Progenitor cell of endocrine pancreas (in vitro differentiated cells): ENCODE data around the gene LRRC26. TPM values are rescaled to one million over a fixed set of nuclear protein-coding genes. Genes with fewer than 3 reads are reported as not detected.

Experiments used
- DNase-seq: peaks from one replicate; pipeline ENCODE4 v3.0.0; 2021; ENCODE audit warnings: low spot score; ENCODE audit not compliant: unreplicated experiment
- H3K27ac Mint-ChIP-seq: 2 replicates; pipeline ENCODE4 v1.8.0; 2021; ENCODE audit warnings: mild to moderate bottlenecking, moderate library complexity, mixed read lengths
- H3K27me3 Mint-ChIP-seq: 2 replicates; pipeline ENCODE4 v1.8.0; 2021; ENCODE audit warnings: mixed read lengths
- H3K36me3 Mint-ChIP-seq: 2 replicates; pipeline ENCODE4 v1.8.0; 2022; ENCODE audit warnings: mixed read lengths; ENCODE audit not compliant: insufficient read depth
- H3K4me1 Mint-ChIP-seq: 2 replicates; pipeline ENCODE4 v1.8.0; 2021; ENCODE audit warnings: low read depth, mixed read lengths
- H3K4me3 Mint-ChIP-seq: 2 replicates; pipeline ENCODE4 v1.8.0; 2021; ENCODE audit warnings: low read depth, mild to moderate bottlenecking, moderate library complexity, mixed read lengths
- H3K9me3 Mint-ChIP-seq: 2 replicates; pipeline ENCODE4 v1.8.0; 2021; ENCODE audit warnings: low read depth, mixed read lengths
- total RNA-seq: library from RNA; stranded (reverse); gene quantifications from 2 replicates; pipeline ENCODE4 v1.2.1, GENCODE V29; 2021
- TF ChIP-seq, protein P1 (sequence below): fragments of 200-600 bp; sonication (generic); IDR thresholded peaks from one replicate; pipeline ENCODE4 v1.5.0; 2021; ENCODE audit warnings: antibody characterized with exemption, mild to moderate bottlenecking; ENCODE audit not compliant: unreplicated experiment

LRRC26 gene
- total RNA-seq, 1 donor from 2014 or later: 0.89 TPM

DNA sequence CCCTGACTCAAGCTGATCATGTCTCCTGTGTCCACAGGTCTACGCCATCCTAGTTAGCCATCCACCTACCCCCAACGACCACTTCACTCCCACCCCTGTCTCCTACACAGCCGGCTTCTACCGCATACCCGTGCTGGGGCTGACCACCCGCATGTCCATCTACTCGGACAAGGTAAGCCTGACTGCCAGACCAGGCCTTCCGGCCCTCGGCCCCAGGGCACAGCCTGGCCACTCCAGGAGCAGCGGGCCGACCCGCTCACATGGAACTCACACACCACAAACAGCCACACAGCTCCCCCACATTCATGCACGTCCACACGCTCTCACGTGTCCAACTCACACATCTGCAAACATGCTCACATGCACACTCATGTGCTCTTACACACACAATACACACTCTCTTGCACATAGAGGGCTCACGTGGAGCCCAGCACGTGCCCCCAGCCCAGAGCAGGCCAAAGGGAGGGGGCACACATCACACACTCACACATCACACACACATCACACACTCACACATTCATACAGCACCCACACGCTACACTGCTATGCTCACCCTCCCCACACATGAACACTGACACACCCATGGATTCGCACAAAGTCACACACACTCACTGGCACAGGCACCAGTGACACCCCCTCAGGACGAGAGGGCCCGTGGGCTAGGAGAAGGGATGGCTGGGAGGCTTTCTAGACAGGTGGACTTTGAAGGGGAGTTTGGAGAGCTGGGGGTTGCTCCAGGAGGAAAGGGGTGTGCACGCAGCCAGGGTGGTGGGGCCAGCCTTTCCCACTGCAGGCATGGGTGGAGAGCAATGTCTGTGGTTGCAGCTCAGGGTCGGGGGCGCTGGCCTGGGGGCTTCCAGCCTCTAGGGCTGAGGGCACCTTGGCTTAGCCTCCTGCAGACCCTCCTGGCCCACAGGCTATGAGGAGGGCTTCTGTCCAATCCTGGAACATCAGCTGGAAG lies 27.6 kb downstream of the LRRC26 start:
- DNase-seq: no peak
- Mint-ChIP-seq H3K9me3 (no peaks in the 10 kb centered on the region), H3K4me3 (no peak overlapping the region), H3K4me1 (no peaks in the 10 kb centered on the region), H3K27me3 (peaks cover 66% of the 10 kb centered on the region), H3K36me3 (no peaks in the 10 kb centered on the region), H3K27ac (no peak overlapping the region)
- TF ChIP-seq, protein P1, sequence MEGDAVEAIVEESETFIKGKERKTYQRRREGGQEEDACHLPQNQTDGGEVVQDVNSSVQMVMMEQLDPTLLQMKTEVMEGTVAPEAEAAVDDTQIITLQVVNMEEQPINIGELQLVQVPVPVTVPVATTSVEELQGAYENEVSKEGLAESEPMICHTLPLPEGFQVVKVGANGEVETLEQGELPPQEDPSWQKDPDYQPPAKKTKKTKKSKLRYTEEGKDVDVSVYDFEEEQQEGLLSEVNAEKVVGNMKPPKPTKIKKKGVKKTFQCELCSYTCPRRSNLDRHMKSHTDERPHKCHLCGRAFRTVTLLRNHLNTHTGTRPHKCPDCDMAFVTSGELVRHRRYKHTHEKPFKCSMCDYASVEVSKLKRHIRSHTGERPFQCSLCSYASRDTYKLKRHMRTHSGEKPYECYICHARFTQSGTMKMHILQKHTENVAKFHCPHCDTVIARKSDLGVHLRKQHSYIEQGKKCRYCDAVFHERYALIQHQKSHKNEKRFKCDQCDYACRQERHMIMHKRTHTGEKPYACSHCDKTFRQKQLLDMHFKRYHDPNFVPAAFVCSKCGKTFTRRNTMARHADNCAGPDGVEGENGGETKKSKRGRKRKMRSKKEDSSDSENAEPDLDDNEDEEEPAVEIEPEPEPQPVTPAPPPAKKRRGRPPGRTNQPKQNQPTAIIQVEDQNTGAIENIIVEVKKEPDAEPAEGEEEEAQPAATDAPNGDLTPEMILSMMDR: no peak

DNA sequence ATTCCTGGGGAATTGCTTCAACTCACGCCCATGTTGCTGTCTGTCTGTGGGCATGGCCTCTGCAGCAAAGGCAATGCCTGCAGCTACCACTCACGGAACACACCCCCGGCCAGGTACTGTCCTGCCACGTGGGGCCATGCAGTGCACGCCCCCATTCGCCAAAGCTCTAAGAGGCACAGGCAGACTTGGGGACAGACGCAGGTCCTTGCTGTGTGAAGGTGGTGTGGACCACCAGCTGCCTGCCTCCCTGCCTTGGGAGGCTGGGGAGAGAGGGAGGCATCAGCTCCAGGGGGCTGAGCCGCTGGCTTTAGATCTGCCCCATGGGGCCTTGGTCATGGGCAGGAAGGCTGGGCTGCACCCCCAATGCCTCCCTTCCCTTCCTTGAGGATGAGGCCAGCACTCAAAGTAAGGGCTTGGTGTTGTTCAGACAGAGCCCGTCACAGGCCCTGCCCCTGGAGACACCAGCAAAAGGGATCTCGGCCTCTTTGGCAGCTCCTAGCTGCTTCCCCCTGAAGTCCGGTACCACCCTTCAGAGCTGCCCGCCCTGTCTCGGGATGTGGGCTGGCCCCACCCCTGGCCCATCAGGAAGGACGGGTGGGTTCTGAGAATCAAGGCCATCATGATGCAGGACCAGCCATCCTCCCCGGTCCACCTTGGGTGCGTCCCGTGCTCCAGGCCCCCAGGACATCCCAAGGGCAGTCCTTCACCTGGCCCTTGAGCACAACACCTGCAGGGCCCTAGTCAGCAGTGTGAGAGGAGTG lies 28.6 kb downstream of the LRRC26 start:
- peaks cover 68% of the 10 kb centered on the region for H3K27me3 Mint-ChIP-seq
- DNase-seq: no peak
- TF ChIP-seq, protein P1: no peak
- no peak overlapping the region for H3K27ac Mint-ChIP-seq
- H3K36me3 Mint-ChIP-seq: no peaks in the 10 kb centered on the region
- no peaks in the 10 kb centered on the region for H3K9me3 Mint-ChIP-seq
- no peaks in the 10 kb centered on the region for H3K4me1 Mint-ChIP-seq
- H3K4me3 Mint-ChIP-seq: no peak overlapping the region

DNA sequence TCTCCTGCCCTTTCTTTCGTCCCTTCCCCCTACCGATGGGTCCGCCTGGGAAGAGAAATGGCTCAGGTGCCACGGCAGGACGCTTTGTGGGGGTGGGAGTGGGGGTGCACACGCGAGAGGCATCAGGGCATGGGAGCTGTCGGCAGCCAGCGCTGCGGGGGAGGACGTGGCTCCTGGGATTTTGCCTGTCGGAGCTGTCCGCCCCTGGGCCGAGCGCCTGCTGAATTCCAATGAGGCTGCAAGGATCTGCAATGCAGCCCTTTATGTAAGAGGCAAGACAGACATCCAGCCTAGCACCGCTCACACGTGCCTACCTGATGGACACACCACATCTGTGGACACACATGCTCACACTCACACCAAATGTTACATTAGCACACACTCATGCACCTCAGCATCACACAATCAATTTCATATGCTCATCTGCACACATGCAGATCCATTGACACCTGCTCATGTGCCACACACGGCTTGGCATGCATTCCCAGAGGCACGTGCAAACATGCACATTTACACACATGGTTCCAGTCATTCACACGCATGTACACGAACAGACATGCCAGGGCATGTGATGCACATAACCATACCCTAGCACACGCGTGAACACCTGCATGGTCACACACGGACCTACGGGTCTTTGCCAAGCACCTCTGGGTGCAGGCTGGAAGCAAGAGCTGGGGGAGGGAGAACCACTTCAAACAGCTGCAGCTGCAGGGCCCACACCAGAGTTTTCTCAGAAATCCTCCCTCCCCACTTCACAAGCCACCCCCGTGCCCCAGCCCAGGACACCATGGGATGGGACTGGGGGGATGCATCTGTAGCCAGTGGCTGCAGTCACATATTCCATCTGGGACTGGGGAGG lies 29.5 kb downstream of the LRRC26 start:
- TF ChIP-seq, protein P1: no peak
- no peak for DNase-seq
- Mint-ChIP-seq H3K27ac (no peak overlapping the region), H3K27me3 (peaks cover 75% of the 10 kb centered on the region), H3K4me3 (no peak overlapping the region), H3K36me3 (no peaks in the 10 kb centered on the region), H3K4me1 (no peaks in the 10 kb centered on the region), H3K9me3 (no peaks in the 10 kb centered on the region)

DNA sequence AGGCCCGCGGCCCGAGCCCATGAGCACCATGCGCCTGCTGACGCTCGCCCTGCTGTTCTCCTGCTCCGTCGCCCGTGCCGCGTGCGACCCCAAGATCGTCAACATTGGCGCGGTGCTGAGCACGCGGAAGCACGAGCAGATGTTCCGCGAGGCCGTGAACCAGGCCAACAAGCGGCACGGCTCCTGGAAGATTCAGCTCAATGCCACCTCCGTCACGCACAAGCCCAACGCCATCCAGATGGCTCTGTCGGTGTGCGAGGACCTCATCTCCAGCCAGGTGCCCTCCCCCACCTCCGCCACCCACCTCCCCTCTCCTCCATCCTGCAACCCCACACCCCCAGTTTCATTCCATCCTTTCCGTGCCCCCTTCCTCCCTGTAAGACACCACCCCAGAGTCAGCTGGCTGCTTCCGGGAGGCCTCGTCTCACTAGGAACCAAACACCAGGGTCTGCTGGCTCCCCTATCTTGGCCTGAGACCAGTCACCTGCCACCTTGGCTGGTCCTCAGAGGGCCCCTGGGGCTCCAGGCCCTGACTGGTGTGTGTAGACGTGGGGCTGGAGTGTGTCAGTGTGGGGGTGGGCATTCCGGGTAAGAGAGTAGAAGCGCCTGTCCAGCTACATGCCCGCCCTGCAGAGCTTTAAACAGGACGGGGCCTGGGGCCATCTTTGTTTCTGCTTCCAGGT lies 30.2 kb downstream of the LRRC26 start:
- H3K9me3 Mint-ChIP-seq: no peaks in the 10 kb centered on the region
- H3K4me3 Mint-ChIP-seq: no peak overlapping the region
- no peaks in the 10 kb centered on the region for H3K4me1 Mint-ChIP-seq
- peaks cover 81% of the 10 kb centered on the region for H3K27me3 Mint-ChIP-seq
- no peaks in the 10 kb centered on the region for H3K36me3 Mint-ChIP-seq
- TF ChIP-seq, protein P1: no peak
- H3K27ac Mint-ChIP-seq: no peak overlapping the region
- DNase-seq: no peak
